Endothelial cell of umbilical vein (primary cell): Measurements from ENCODE around the gene TMEM51. TPM values are rescaled to one million over a fixed set of nuclear protein-coding genes. Genes with fewer than 3 reads are reported as not detected.

Experiments
- BruUV-seq: library from RNA; stranded (reverse); fragments of 400-500 nt; replicated peaks from 2 replicates; lab custom pipeline; 2021; lab: Mats Ljungman, UMichigan
- CTCF ChIA-PET: fragments of 300-600, 350-600 bp; sonication (Branson Sonifier 250); formaldehyde crosslinking; loops from one replicate; lab custom pipeline; 2021; ENCODE audit warnings: antibody characterized with exemption, inconsistent platforms; lab: Charles Lee
- POLR2A ChIA-PET: fragments of 300-600, 350-600 bp; sonication (Branson Sonifier 250); formaldehyde crosslinking; loops from one replicate; lab custom pipeline; 2021; ENCODE audit warnings: antibody characterized with exemption, inconsistent platforms; lab: Charles Lee
- DNase-seq: peaks from one replicate; pipeline ENCODE4 v3.0.0-alpha.2; 2011; ENCODE audit warnings: low read depth, low spot score
- FAIRE-seq: peaks from 2 replicates; lab custom pipeline; 2011; peaks lifted over from hg19 to GRCh38; lab: Jason Lieb, UNC
- H2AFZ ChIP-seq: 2 replicates; pipeline ENCODE4 v1.6.0; 2012; ENCODE audit warnings: low read depth, low read length, control low read depth, inconsistent platforms
- H3K27ac ChIP-seq: 2 replicates; pipeline ENCODE4 v1.5.1; 2011; ENCODE audit warnings: low read depth, mild to moderate bottlenecking, control low read depth, low read length, moderate library complexity; ENCODE audit not compliant: insufficient read depth
- H3K27me3 ChIP-seq, 2 experiments: 2 replicates each; pipeline versions ENCODE4 v1.6.0 to v1.6.1; 2011; ENCODE audit warnings: low read length in 2 of 2, mixed read lengths in 1 of 2; ENCODE audit not compliant: control insufficient read depth in 2 of 2, insufficient read depth in 2 of 2
- H3K36me3 ChIP-seq, 2 experiments: 2 replicates in 1 of 2; 3 replicates in 1 of 2; pipeline ENCODE4 v1.5.1; 2011; ENCODE audit warnings: low read length in 2 of 2, mild to moderate bottlenecking in 1 of 2, moderate library complexity in 1 of 2; ENCODE audit not compliant: control insufficient read depth in 2 of 2, insufficient read depth in 2 of 2; ENCODE audit errors: extremely low read depth in 1 of 2
- H3K4me1 ChIP-seq: 3 replicates; pipeline ENCODE4 v1.5.1; 2011; ENCODE audit warnings: mild to moderate bottlenecking, low read length; ENCODE audit not compliant: control insufficient read depth, insufficient read depth; ENCODE audit errors: extremely low read depth
- H3K4me2 ChIP-seq: 2 replicates; pipeline ENCODE4 v1.6.1; 2011; ENCODE audit warnings: low read length, control low read depth, mixed read lengths; ENCODE audit not compliant: insufficient read depth
- H3K4me3 ChIP-seq, 3 experiments: fragments of 200-600 bp in 1 of 3; sonication (generic), shearing (Covaris generic) in 1 of 3; replicated peaks in 1 of 3; 2 replicates each; pipeline ENCODE4 v1.5.1; 2011 to 2016; ENCODE audit warnings: control low read depth in 3 of 3, low read length in 3 of 3, mild to moderate bottlenecking in 2 of 3, inconsistent platforms in 1 of 3, low read depth in 1 of 3, moderate library complexity in 1 of 3; ENCODE audit not compliant: insufficient read depth in 1 of 3
- H3K79me2 ChIP-seq: 2 replicates; pipeline ENCODE4 v1.6.0; 2012; ENCODE audit warnings: low read length, inconsistent platforms; ENCODE audit not compliant: control insufficient read depth, insufficient read depth
- H3K9ac ChIP-seq: replicated peaks from 2 replicates; pipeline ENCODE3; 2011; ENCODE audit warnings: low read length, control low read depth; ENCODE audit not compliant: insufficient read depth; ENCODE audit errors: extremely low read depth
- H3K9me1 ChIP-seq: replicated peaks from 3 replicates; pipeline ENCODE4 v1.6.0; 2011; ENCODE audit warnings: mild to moderate bottlenecking, low read length; ENCODE audit not compliant: control insufficient read depth, insufficient read depth; ENCODE audit errors: extremely low read depth
- H3K9me3 ChIP-seq: replicated peaks from 2 replicates; pipeline ENCODE4 v1.5.1; 2012; ENCODE audit warnings: low read length, inconsistent platforms; ENCODE audit not compliant: control insufficient read depth, insufficient read depth
- H4K20me1 ChIP-seq: replicated peaks from 2 replicates; pipeline ENCODE3; 2011; ENCODE audit warnings: mild to moderate bottlenecking, low read length; ENCODE audit not compliant: control insufficient read depth, insufficient read depth; ENCODE audit errors: extremely low read depth
- EZH2 ChIP-seq: IDR thresholded peaks from 2 replicates; pipeline ENCODE4 v1.6.1; 2012; ENCODE audit warnings: borderline replicate concordance, low read depth, mild to moderate bottlenecking, moderate library complexity, low read length, inconsistent platforms; ENCODE audit not compliant: severe bottlenecking
- FOS ChIP-seq: IDR thresholded peaks from 2 replicates; pipeline ENCODE4 v1.6.1; 2011; ENCODE audit warnings: mild to moderate bottlenecking, low read length, moderate library complexity, borderline replicate concordance; ENCODE audit not compliant: insufficient read depth
- GATA2 ChIP-seq: IDR thresholded peaks from 2 replicates; pipeline ENCODE4 v1.7.0; 2011; ENCODE audit warnings: low read depth, mild to moderate bottlenecking, moderate library complexity, mixed read lengths, low read length; ENCODE audit not compliant: insufficient read length, insufficient read depth
- JUN ChIP-seq: IDR thresholded peaks from 2 replicates; pipeline ENCODE4 v1.6.1; 2011; ENCODE audit warnings: borderline replicate concordance, low read depth; ENCODE audit not compliant: insufficient read length, insufficient read depth
- MAX ChIP-seq: IDR thresholded peaks from 2 replicates; pipeline ENCODE4 v1.6.1; 2011; ENCODE audit not compliant: insufficient read depth, insufficient read length
- MYC ChIP-seq: IDR thresholded peaks from one replicate; pipeline ENCODE4 v1.6.1; 2011; ENCODE audit warnings: mild to moderate bottlenecking, low read depth, low read length
- POLR2A ChIP-seq: IDR thresholded peaks from 2 replicates; pipeline ENCODE4 v1.6.1; 2012; ENCODE audit warnings: low read depth, mild to moderate bottlenecking, control low read depth, low read length
- POLR2AphosphoS5 ChIP-seq: IDR thresholded peaks from 2 replicates; pipeline ENCODE4 v1.6.1; 2012; ENCODE audit warnings: low read depth, mild to moderate bottlenecking, control low read depth, low read length, moderate library complexity; ENCODE audit not compliant: insufficient read depth
- dilution Hi-C: fragments of 300-500 bp; cut with MboI; formaldehyde crosslinking; loops from one replicate; pipeline ENCODE4 v1.15.0; 2019; ENCODE audit warnings: low sequenced_read_pairs; ENCODE audit not compliant: extremely low pct_ligation_motif_present
- intact Hi-C: fragments of 100-400 bp; cut with micrococcal nuclease; formaldehyde crosslinking; loops from one replicate; pipeline ENCODE4 v1.10.0; 2022
- polyA plus RNA-seq, 4 experiments: library from polyadenylated mRNA; depleted of rRNA in 3 of 4; stranded (reverse) in 3 of 4; unstranded in 1 of 4; fragments of >200 nt; gene quantifications; 2 replicates each; pipeline versions ENCODE4 v1.2.1 to v1.2.3, GENCODE V29; 2011 to 2012; ENCODE audit warnings: missing spikeins in 1 of 4
- total RNA-seq: library from RNA; stranded (reverse); gene quantifications from 2 replicates; pipeline ENCODE4 v1.2.3, GENCODE V29; 2021
- TF ChIP-seq, protein P1 (sequence below), 2 donors: IDR thresholded peaks; 1 replicate in 1 of 2; 2 replicates in 1 of 2; pipeline ENCODE4 v1.5.1; 2011; ENCODE audit warnings: low read length in 2 of 2, mild to moderate bottlenecking in 2 of 2, moderate library complexity in 2 of 2, control low read depth in 1 of 2, inconsistent platforms in 1 of 2, low read depth in 1 of 2; ENCODE audit not compliant: insufficient read depth in 1 of 2; ENCODE audit errors: extremely low read depth in 1 of 2

TMEM51 gene
- total and polyA plus RNA-seq, 2 donors (not counting 3 experiments of a cell fraction or from before 2014, with no cell fraction given) = 13.7 to 13.9 TPM

- DNase-seq = peak; percentile 74
- POLR2A ChIA-PET = no interaction called here
- peak; percentile 91 for FAIRE-seq
These were observed 107.8 kb downstream of the TMEM51 start for GRCh38 chr1:15261155-15262002.

More at GRCh38 chr1:15261155-15262002, 107.8 kb downstream of the TMEM51 start:
- Histone ChIP-seq H3K4me1 (peaks cover 23% of the 10 kb centered on the region), H3K9ac (peak overlapping the region; percentile 54), H3K27me3 (peaks cover 0 to 5% of the 10 kb centered on the region in 2 experiments), H3K9me1 (no peaks in the 10 kb centered on the region), H4K20me1 (no peaks in the 10 kb centered on the region), H2AFZ (peak overlapping the region; percentile 79), H3K36me3 (no peaks in the 10 kb centered on the region), H3K4me3 (peak overlapping the region in 2 of 3 experiments; percentile 6 to 25), H3K9me3 (no peaks in the 10 kb centered on the region), H3K27ac (peak overlapping the region; percentile 78), H3K79me2 (no peaks in the 10 kb centered on the region), H3K4me2 (peak overlapping the region; percentile 61)
- dilution Hi-C loops (no loop called here), intact Hi-C loops (loop anchor here (1.0 to 2.0 kb wide), 6 partner anchors 15 to 253 kb away; partner anchors contain the start of gene FHAD1)
- CTCF ChIA-PET = interaction anchor here (0.7 to 4.3 kb wide), 10 partner anchors 10 to 138 kb away, joined by 3 to 33 read pairs (median 4); partner anchors contain the start of genes FHAD1 and TMEM51
- TF ChIP-seq GATA2 (no peak), FOS (peak; percentile 75), MAX (no peak), POLR2A (no peak), MYC (peak; percentile 72), EZH2 (no peak), JUN (peak; percentile 64), POLR2AphosphoS5 (peak; percentile 33)
- TF ChIP-seq, protein P1, sequence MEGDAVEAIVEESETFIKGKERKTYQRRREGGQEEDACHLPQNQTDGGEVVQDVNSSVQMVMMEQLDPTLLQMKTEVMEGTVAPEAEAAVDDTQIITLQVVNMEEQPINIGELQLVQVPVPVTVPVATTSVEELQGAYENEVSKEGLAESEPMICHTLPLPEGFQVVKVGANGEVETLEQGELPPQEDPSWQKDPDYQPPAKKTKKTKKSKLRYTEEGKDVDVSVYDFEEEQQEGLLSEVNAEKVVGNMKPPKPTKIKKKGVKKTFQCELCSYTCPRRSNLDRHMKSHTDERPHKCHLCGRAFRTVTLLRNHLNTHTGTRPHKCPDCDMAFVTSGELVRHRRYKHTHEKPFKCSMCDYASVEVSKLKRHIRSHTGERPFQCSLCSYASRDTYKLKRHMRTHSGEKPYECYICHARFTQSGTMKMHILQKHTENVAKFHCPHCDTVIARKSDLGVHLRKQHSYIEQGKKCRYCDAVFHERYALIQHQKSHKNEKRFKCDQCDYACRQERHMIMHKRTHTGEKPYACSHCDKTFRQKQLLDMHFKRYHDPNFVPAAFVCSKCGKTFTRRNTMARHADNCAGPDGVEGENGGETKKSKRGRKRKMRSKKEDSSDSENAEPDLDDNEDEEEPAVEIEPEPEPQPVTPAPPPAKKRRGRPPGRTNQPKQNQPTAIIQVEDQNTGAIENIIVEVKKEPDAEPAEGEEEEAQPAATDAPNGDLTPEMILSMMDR (IDR thresholded peaks at IDR 0.05; ENCODE audit: extremely low read depth in 1 of 2, insufficient read depth in 1 of 2, low read depth in 1 of 2, low read length in 2 of 2) = no peak
- BruUV-seq = TSS peak; percentile 89
